ENCODE results near the gene FBXO38. TPM values are rescaled to one million over a fixed set of nuclear protein-coding genes. Genes with fewer than 3 reads are reported as not detected.

The FBXO38 gene
- total and polyA plus RNA-seq, 9 of the 15 experiments (the other 6 are each of a cell fraction or from before 2014, with no cell fraction given): 7.4 to 39.4 (median 29.3) TPM

GRCh38 chr5:148376198-148376597 is 7.6 kb upstream of the FBXO38 start:
- no peaks in the 10 kb centered on the region for H3K9me1 ChIP-seq (ENCODE audit: control insufficient read depth, insufficient read depth, low read length)
- no peak overlapping the region for H3K27ac ChIP-seq (ENCODE audit: extremely low read depth, low read depth, low read length)
- 3% methylated on average over 4 of the region's 4 CpGs for WGBS (ENCODE audit: insufficient coverage, low coverage, missing lambda C conversion rate)
- no TSS peak for BruUV-seq (replicated peaks)
- H3K4me1 ChIP-seq (replicated peaks in 1 of 2; ENCODE audit: control insufficient read depth in 2 of 2, insufficient read depth in 2 of 2, low read length in 2 of 2): no peaks in the 10 kb centered on the region
- DNase-seq (ENCODE audit: extremely low read depth in 1 of 4, low spot score in 3 of 4) (no peak), ATAC-seq (no peak), FAIRE-seq (no peak)
- no peaks in the 10 kb centered on the region for H3K9me3 ChIP-seq (replicated peaks; ENCODE audit: control insufficient read depth, insufficient read depth, low read depth, low read length)
- intact Hi-C loops (cut with micrococcal nuclease): no loop called here
- H3K4me3 ChIP-seq: no peak overlapping the region
- no peaks in the 10 kb centered on the region; a peak in 1 of 5 replicates for H3K27me3 ChIP-seq (ENCODE audit: control insufficient read depth in 2 of 2, insufficient read depth in 2 of 2, low read length in 2 of 2)
- ChIA-PET POLR2A (interaction anchor here (1.6 kb wide), 1 partner anchor 17 kb away, joined by 3 read pairs; no protein-coding TSS in a partner anchor), CTCF (ENCODE audit: low intra/inter-chr PET ratio) (interaction anchor here (1.2 kb wide), 1 partner anchor 355 kb away, joined by 5 read pairs; no protein-coding TSS in a partner anchor)
- in situ Hi-C loops (cut with MboI): loop anchor here (10.0 kb wide), 1 partner anchor 191 kb away; no protein-coding TSS in a partner anchor
- no peaks in the 10 kb centered on the region for H4K20me1 ChIP-seq (replicated peaks; ENCODE audit: control insufficient read depth, insufficient read depth, low read length)
- H3K4me2 ChIP-seq (ENCODE audit: insufficient read depth, low read length): no peak overlapping the region
- no peak overlapping the region for H3K9ac ChIP-seq (ENCODE audit: insufficient read depth in 1 of 2, low read depth in 2 of 2, low read length in 2 of 2)
- no peaks in the 10 kb centered on the region for H3K79me2 ChIP-seq (ENCODE audit: control insufficient read depth, insufficient read depth, low read length)
- H2AFZ ChIP-seq (ENCODE audit: low read depth, low read length): no peak overlapping the region
- no peaks in the 10 kb centered on the region for H3K36me3 ChIP-seq (ENCODE audit: control insufficient read depth, insufficient read depth, low read length)
- TF ChIP-seq ZNF75A (CRISPR knock-in tag; IDR thresholded peaks at IDR 0.05) (no peak), BDP1 (IDR thresholded peaks at IDR 0.05; ENCODE audit: insufficient read depth, insufficient read length) (no peak), BCL6 (CRISPR knock-in tag; IDR thresholded peaks at IDR 0.05) (no peak), POLR2H (tag; IDR thresholded peaks at IDR 0.05; ENCODE audit: low read depth) (no peak), THAP12 (CRISPR knock-in tag; IDR thresholded peaks at IDR 0.05) (no peak), ZNF354B (CRISPR knock-in tag; IDR thresholded peaks at IDR 0.05) (no peak), C11orf30 (IDR thresholded peaks at IDR 0.05; ENCODE audit: low read depth) (no peak), ZBTB40 (IDR thresholded peaks at IDR 0.05) (no peak), ZBTB40 (CRISPR knock-in tag; IDR thresholded peaks at IDR 0.05) (no peak), TAL1 (IDR thresholded peaks at IDR 0.05) (peak; percentile 20; the same call in 1 of the 2 replicates), NFYB (IDR thresholded peaks at IDR 0.05; ENCODE audit: extremely low read depth, insufficient read length) (no peak), CXXC5 (CRISPR knock-in tag; IDR thresholded peaks at IDR 0.05) (no peak)

All from K562 (cell line).